ENCODE data around the gene KANK3. TPM values are rescaled to one million over a fixed set of nuclear protein-coding genes. Genes with fewer than 3 reads are reported as not detected.
A peak's percentile ranks its signal among the peaks of the same experiment; 100 is the strongest.
"Not testable (repeated sequence)": the region's sequence is repeated elsewhere in the genome, so short reads cannot be mapped to it uniquely, and the experiment has no call there.

Gene KANK3
- total and polyA plus RNA-seq, 2 donors: 3.3 to 6.0 TPM

DNA sequence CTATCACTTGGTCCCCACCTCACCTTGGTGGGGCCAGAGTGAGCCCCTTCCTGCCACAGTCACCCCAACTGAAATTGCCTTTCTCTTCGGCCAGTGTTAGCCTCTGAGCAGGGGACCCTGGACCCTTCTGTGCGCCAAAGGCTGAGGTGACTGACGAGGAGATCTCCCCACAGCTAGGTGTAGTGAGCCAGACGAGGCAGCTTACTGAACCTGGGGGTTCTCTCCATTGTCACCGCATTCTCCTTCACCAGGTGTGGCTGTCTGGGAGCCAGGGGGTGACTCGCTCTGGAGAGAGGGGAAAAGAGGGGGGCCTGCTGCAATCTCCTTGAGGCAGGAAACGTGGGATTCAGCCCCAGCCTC lies 20.4 kb downstream of the KANK3 start:
- peaks cover 15 to 28% of the 10 kb centered on the region in 2 donors for H3K4me1 ChIP-seq (ENCODE audit: control insufficient read depth in 2 of 2, insufficient read depth in 2 of 2, low read length in 2 of 2)
- peak overlapping the region; percentile 85 to 95 for H3K4me3 ChIP-seq (ENCODE audit: low read length in 2 of 2)
- 93% methylated on average over 7 of the region's 7 CpGs for WGBS
- H3K27me3 ChIP-seq (ENCODE audit: control insufficient read depth in 2 of 2, insufficient read depth in 1 of 2, low read length in 1 of 2): peaks cover 0 to under 1% of the 10 kb centered on the region in 2 donors
- H3K9me3 ChIP-seq (ENCODE audit: control insufficient read depth in 2 of 2, insufficient read depth in 1 of 2, low read length in 1 of 2): peaks cover 2 to 4% of the 10 kb centered on the region in 2 donors
- H3K27ac ChIP-seq (ENCODE audit: low read depth in 1 of 2, low read length in 1 of 2): no peak overlapping the region
- peaks cover 21 to 24% of the 10 kb centered on the region in 2 donors for H3K36me3 ChIP-seq (ENCODE audit: control insufficient read depth in 2 of 2, insufficient read depth in 2 of 2, low read length in 1 of 2)
- no peak for DNase-seq (ENCODE audit: low read depth in 6 of 9, low spot score in 9 of 9)

DNA sequence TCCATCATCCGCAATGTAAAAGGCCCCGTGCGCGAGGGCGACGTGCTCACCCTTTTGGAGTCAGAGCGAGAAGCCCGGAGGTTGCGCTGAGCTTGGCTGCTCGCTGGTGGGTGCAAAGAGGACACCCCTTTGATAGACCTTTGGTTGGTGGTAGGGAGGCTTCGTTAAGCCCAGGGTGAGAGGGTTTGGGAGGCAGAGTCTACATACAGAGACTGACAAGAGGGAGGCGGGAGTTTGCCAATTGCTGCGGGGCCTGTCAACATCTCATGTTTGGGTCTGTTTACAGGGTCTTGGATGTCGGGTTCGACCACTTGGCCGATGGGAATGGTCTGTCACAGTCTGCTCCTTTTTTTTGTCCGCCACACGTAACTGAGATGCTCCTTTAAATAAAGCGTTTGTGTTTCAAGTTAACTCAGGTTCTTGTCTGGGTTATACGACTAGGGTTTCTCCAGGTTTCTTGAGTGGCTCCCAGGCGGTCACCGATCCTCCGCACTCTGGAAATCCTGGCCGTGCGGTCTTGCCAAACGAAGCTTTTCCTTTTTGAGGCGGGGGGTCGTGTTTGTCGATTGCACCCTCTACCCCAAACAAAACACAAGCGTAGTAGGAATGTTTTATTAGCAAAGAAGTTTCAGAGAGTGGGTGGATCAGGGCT lies 20.9 kb downstream of the KANK3 start:
- Histone ChIP-seq H3K9me3 (ENCODE audit: control insufficient read depth in 2 of 2, insufficient read depth in 1 of 2, low read length in 1 of 2) (peaks cover 2 to 4% of the 10 kb centered on the region in 2 donors), H3K27me3 (ENCODE audit: control insufficient read depth in 2 of 2, insufficient read depth in 1 of 2, low read length in 1 of 2) (no peaks in the 10 kb centered on the region), H3K27ac (ENCODE audit: low read depth in 1 of 2, low read length in 1 of 2) (peak overlapping the region in 1 of 2 donors; percentile 68), H3K4me3 (ENCODE audit: low read length in 2 of 2) (peak overlapping the region; percentile 85 to 95), H3K36me3 (ENCODE audit: control insufficient read depth in 2 of 2, insufficient read depth in 2 of 2, low read length in 1 of 2) (peaks cover 21 to 26% of the 10 kb centered on the region in 2 donors), H3K4me1 (ENCODE audit: control insufficient read depth in 2 of 2, insufficient read depth in 2 of 2, low read length in 2 of 2) (peaks cover 15 to 30% of the 10 kb centered on the region in 2 donors)
- WGBS: 39% methylated on average over 30 of the region's 30 CpGs
- no peak for DNase-seq (ENCODE audit: low read depth in 6 of 9, low spot score in 9 of 9)

- Histone ChIP-seq H3K4me3 (ENCODE audit: low read length in 2 of 2) (peak within 1 kb of the TSS; percentile 85 to 95), H3K4me1 (ENCODE audit: control insufficient read depth in 2 of 2, insufficient read depth in 2 of 2, low read length in 2 of 2) (peaks cover 15 to 37% of the 10 kb centered on the region in 2 donors)
- WGBS: under 1% methylated on average over 72 of the region's 72 CpGs
These were observed 21.7 kb downstream of the KANK3 start, which contains the start of the genes NDUFA7 and RPS28 for GRCh38 chr19:8321067-8321985. Gene NDUFA7 (minus strand): TSS chr19:8321375. CDS start chr19:8321358, 17 bp downstream. Gene RPS28 (plus strand): TSS chr19:8321496. CDS start chr19:8321531, 35 bp downstream.

DNA sequence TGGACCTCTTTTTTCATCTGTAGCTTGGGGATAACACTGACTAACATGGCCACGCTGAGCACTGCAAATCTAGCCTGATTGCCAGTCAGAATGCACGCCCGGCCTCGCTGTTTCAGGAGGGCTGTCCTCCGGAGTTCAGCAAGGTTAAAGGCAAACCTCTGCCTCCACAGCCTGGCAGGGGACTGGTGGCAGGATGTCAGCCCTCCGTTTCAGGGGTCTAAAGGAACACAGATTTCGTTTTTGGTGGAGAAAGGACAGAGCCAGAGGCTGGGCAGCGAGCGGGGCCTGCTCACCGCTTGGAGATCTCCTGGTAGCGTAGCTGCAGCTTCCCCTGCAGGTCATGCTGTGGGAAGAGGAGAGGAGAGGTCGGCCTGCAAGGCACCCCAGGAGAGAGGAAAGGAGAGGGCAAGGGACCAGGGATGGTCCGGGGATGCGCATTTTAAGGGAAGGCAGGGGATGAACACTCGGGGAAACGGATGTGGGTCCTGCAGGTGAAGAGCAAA lies 22.4 kb downstream of the KANK3 start:
- H3K36me3 ChIP-seq (ENCODE audit: control insufficient read depth in 2 of 2, insufficient read depth in 2 of 2, low read length in 1 of 2): peaks cover 34 to 37% of the 10 kb centered on the region in 2 donors

More at GRCh38 chr19:8321067-8321985, 21.7 kb downstream of the KANK3 start, which contains the start of the genes NDUFA7 and RPS28:
- Histone ChIP-seq H3K27me3 (ENCODE audit: control insufficient read depth in 2 of 2, insufficient read depth in 1 of 2, low read length in 1 of 2) (no peaks in the 10 kb centered on the region), H3K36me3 (ENCODE audit: control insufficient read depth in 2 of 2, insufficient read depth in 2 of 2, low read length in 1 of 2) (peaks cover 28 to 33% of the 10 kb centered on the region in 2 donors), H3K9me3 (ENCODE audit: control insufficient read depth in 2 of 2, insufficient read depth in 1 of 2, low read length in 1 of 2) (peaks cover 0 to 4% of the 10 kb centered on the region in 2 donors), H3K27ac (ENCODE audit: low read depth in 1 of 2, low read length in 1 of 2) (peak within 1 kb of the TSS; percentile 92)
- peak; percentile 93 to 99 (median 98) for DNase-seq (ENCODE audit: low read depth in 6 of 9, low spot score in 9 of 9)

DNA sequence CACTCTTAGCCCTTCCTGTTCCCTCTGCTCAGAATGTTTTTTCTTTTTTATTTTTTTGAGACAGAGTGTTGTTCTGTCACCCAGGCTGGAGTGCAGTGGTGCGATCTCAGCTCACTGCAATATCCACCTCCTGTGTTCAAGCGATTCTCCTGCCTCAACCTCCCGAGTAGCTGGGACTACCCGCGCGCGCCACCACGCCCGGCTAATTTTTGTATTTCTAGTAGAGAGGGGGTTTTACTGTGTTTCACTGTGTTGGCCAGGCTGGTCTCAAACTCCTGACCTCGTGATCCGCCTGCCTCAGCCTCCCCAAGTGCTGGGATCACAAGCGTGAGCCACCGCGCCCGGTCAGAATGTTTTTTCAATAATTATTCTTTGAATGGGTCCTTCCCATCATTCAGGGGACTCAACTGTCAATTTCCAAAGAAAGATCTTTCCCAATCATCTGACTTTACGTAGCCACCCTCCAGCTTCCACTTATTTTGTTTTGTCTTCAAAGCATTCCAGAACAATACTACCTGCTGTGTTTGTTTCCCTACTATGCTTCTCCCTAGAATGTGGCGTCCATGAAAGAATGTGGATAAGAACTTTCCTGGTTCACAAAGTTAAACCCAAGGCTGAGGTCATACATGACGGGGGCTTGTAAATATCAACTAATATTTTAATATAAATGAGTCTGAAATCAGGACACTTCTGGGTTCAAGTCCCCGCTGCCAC lies 23.1 kb downstream of the KANK3 start:
- Histone ChIP-seq H3K4me3 (ENCODE audit: low read length in 2 of 2) (peak overlapping the region; percentile 85 to 95), H3K4me1 (ENCODE audit: control insufficient read depth in 2 of 2, insufficient read depth in 2 of 2, low read length in 2 of 2) (peaks cover 15 to 37% of the 10 kb centered on the region in 2 donors), H3K9me3 (ENCODE audit: control insufficient read depth in 2 of 2, insufficient read depth in 1 of 2, low read length in 1 of 2) (peaks cover 0 to 4% of the 10 kb centered on the region in 2 donors), H3K36me3 (ENCODE audit: control insufficient read depth in 2 of 2, insufficient read depth in 2 of 2, low read length in 1 of 2) (peaks cover 40 to 44% of the 10 kb centered on the region in 2 donors), H3K27me3 (ENCODE audit: control insufficient read depth in 2 of 2, insufficient read depth in 1 of 2, low read length in 1 of 2) (no peaks in the 10 kb centered on the region), H3K27ac (ENCODE audit: low read depth in 1 of 2, low read length in 1 of 2) (peak overlapping the region in 1 of 2 donors; percentile 92)
- 95% methylated on average over 19 of the region's 19 CpGs for WGBS
- no peak for DNase-seq (ENCODE audit: low read depth in 6 of 9, low spot score in 9 of 9)

More for the DNA sequence above, 22.4 kb downstream of the KANK3 start:
- DNase-seq (ENCODE audit: low read depth in 6 of 9, low spot score in 9 of 9): peak in 1 of 9 donors; percentile 32
- WGBS: 5% methylated on average over 16 of the region's 16 CpGs
- Histone ChIP-seq H3K4me3 (ENCODE audit: low read length in 2 of 2) (peak overlapping the region; percentile 85 to 95), H3K9me3 (ENCODE audit: control insufficient read depth in 2 of 2, insufficient read depth in 1 of 2, low read length in 1 of 2) (peaks cover 0 to 4% of the 10 kb centered on the region in 2 donors), H3K27ac (ENCODE audit: low read depth in 1 of 2, low read length in 1 of 2) (peak overlapping the region; percentile 92), H3K27me3 (ENCODE audit: control insufficient read depth in 2 of 2, insufficient read depth in 1 of 2, low read length in 1 of 2) (no peaks in the 10 kb centered on the region), H3K4me1 (ENCODE audit: control insufficient read depth in 2 of 2, insufficient read depth in 2 of 2, low read length in 2 of 2) (peaks cover 15 to 37% of the 10 kb centered on the region in 2 donors)

- DNase-seq (ENCODE audit: low read depth in 6 of 9, low spot score in 9 of 9); H3K4me3 ChIP-seq (ENCODE audit: low read length in 2 of 2); H3K9me3 ChIP-seq (ENCODE audit: control insufficient read depth in 2 of 2, insufficient read depth in 1 of 2, low read length in 1 of 2); H3K27ac ChIP-seq (ENCODE audit: low read depth in 1 of 2, low read length in 1 of 2); H3K27me3 ChIP-seq (ENCODE audit: control insufficient read depth in 2 of 2, insufficient read depth in 1 of 2, low read length in 1 of 2): not testable (repeated sequence)
- peaks cover 15 to 37% of the 10 kb centered on the region in 2 donors for H3K4me1 ChIP-seq (ENCODE audit: control insufficient read depth in 2 of 2, insufficient read depth in 2 of 2, low read length in 2 of 2)
- WGBS: 94% methylated on average over 9 of the region's 9 CpGs
- H3K36me3 ChIP-seq (ENCODE audit: control insufficient read depth in 2 of 2, insufficient read depth in 2 of 2, low read length in 1 of 2): peaks cover 35 to 43% of the 10 kb centered on the region in 2 donors
These were observed 24.2 kb downstream of the KANK3 start for GRCh38 chr19:8318835-8319234.

- Histone ChIP-seq H3K4me1 (ENCODE audit: control insufficient read depth in 2 of 2, insufficient read depth in 2 of 2, low read length in 2 of 2) (peaks cover 5 to 24% of the 10 kb centered on the region in 2 donors), H3K4me3 (ENCODE audit: low read length in 2 of 2) (no peak overlapping the region), H3K27me3 (ENCODE audit: control insufficient read depth in 2 of 2, insufficient read depth in 1 of 2, low read length in 1 of 2) (no peaks in the 10 kb centered on the region), H3K36me3 (ENCODE audit: control insufficient read depth in 2 of 2, insufficient read depth in 2 of 2, low read length in 1 of 2) (peaks cover 41 to 45% of the 10 kb centered on the region in 2 donors), H3K9me3 (ENCODE audit: control insufficient read depth in 2 of 2, insufficient read depth in 1 of 2, low read length in 1 of 2) (no peaks in the 10 kb centered on the region), H3K27ac (ENCODE audit: low read depth in 1 of 2, low read length in 1 of 2) (no peak overlapping the region)
- DNase-seq (ENCODE audit: low read depth in 6 of 9, low spot score in 9 of 9): no peak
- 93% methylated on average over 14 of the region's 14 CpGs for WGBS
These were observed 26.5 kb downstream of the KANK3 start for GRCh38 chr19:8316351-8317125.
